Liver (tissue), 9 donors: ENCODE measurements around the gene NR3C1. TPM values are rescaled to one million over a fixed set of nuclear protein-coding genes. Genes with fewer than 3 reads are reported as not detected.

Experiments used
- DNase-seq: peaks from one replicate; pipeline ENCODE4 v3.0.0-alpha.2; 2017; ENCODE audit warnings: low spot score
- H3K27ac ChIP-seq, 2 donors: one replicate each; pipeline ENCODE4 v1.7.0; 2013; ENCODE audit warnings: inconsistent platforms in 2 of 2, low read length in 2 of 2, control low read depth in 1 of 2, low read depth in 1 of 2, mild to moderate bottlenecking in 1 of 2
- H3K27me3 ChIP-seq, 4 donors: one replicate each; pipeline versions ENCODE4 v1.6.1 to v1.7.0; 2013; ENCODE audit warnings: low read length in 3 of 4, inconsistent platforms in 1 of 4, mild to moderate bottlenecking in 1 of 4, moderate library complexity in 1 of 4; ENCODE audit not compliant: control insufficient read depth in 4 of 4, insufficient read depth in 4 of 4
- H3K36me3 ChIP-seq, 4 donors: one replicate each; pipeline versions ENCODE4 v1.6.1 to v1.7.0; 2013; ENCODE audit warnings: low read length in 3 of 4, mild to moderate bottlenecking in 3 of 4, low read depth in 1 of 4, moderate library complexity in 1 of 4; ENCODE audit not compliant: control insufficient read depth in 4 of 4, insufficient read depth in 3 of 4
- H3K4me1 ChIP-seq, 4 donors: one replicate each; pipeline versions ENCODE4 v1.6.1 to v1.7.0; 2013; ENCODE audit warnings: low read length in 3 of 4, mild to moderate bottlenecking in 3 of 4, moderate library complexity in 1 of 4; ENCODE audit not compliant: control insufficient read depth in 4 of 4, insufficient read depth in 4 of 4
- H3K4me3 ChIP-seq, 3 donors: one replicate each; pipeline versions ENCODE4 v1.6.1 to v1.7.0; 2013; ENCODE audit warnings: low read length in 3 of 3, control low read depth in 1 of 3, low read depth in 1 of 3, mild to moderate bottlenecking in 1 of 3
- H3K9ac ChIP-seq, 2 donors: one replicate each; pipeline ENCODE4 v1.7.0; 2013; ENCODE audit warnings: low read length in 2 of 2, mild to moderate bottlenecking in 2 of 2, moderate library complexity in 2 of 2, control low read depth in 1 of 2, low read depth in 1 of 2
- H3K9me3 ChIP-seq, 4 donors: one replicate each; pipeline versions ENCODE4 v1.6.1 to v1.7.0; 2013; ENCODE audit warnings: low read length in 3 of 4; ENCODE audit not compliant: control insufficient read depth in 4 of 4
- CTCF ChIP-seq: fragments of 150-350 bp; IDR thresholded peaks from 2 replicates; pipeline ENCODE4 v1.5.1; 2017; ENCODE audit warnings: improper control_type of control experiment, low read depth, low read length; ENCODE audit not compliant: missing input control
- EGR1 ChIP-seq, 2 donors: IDR thresholded peaks; 2 replicates each; pipeline ENCODE4 v1.6.1; 2016 to 2018; ENCODE audit warnings: antibody characterized with exemption in 2 of 2, low read depth in 2 of 2
- FOXA1 ChIP-seq: IDR thresholded peaks from 2 replicates; pipeline ENCODE4 v1.6.1; 2016; ENCODE audit warnings: antibody characterized with exemption
- FOXA2 ChIP-seq: IDR thresholded peaks from 2 replicates; pipeline ENCODE4 v1.6.1; 2016; ENCODE audit warnings: antibody characterized with exemption
- GABPA ChIP-seq, 2 donors: IDR thresholded peaks in 1 of 2; conservative IDR thresholded peaks in 1 of 2; 2 replicates each; pipeline ENCODE4 v1.6.1; 2016; ENCODE audit warnings: antibody characterized with exemption in 2 of 2, mild to moderate bottlenecking in 1 of 2, moderate library complexity in 1 of 2
- HNF4A ChIP-seq, 2 donors: conservative IDR thresholded peaks; 2 replicates each; pipeline ENCODE4 v1.6.1; 2016; ENCODE audit warnings: antibody characterized with exemption in 2 of 2, mild to moderate bottlenecking in 2 of 2
- JUND ChIP-seq, 2 donors: IDR thresholded peaks; 2 replicates each; pipeline ENCODE4 v1.6.1; 2016; ENCODE audit warnings: antibody characterized with exemption in 2 of 2
- NR2F2 ChIP-seq: IDR thresholded peaks from 2 replicates; pipeline ENCODE4 v1.6.1; 2016; ENCODE audit warnings: antibody characterized with exemption
- RAD21 ChIP-seq, 2 donors: IDR thresholded peaks; 2 replicates each; pipeline ENCODE4 v1.6.1; 2016; ENCODE audit warnings: antibody characterized with exemption in 2 of 2, mild to moderate bottlenecking in 2 of 2
- RXRA ChIP-seq, 2 donors: IDR thresholded peaks; 2 replicates each; pipeline ENCODE4 v1.6.1; 2017 to 2018; ENCODE audit warnings: antibody characterized with exemption in 2 of 2, mild to moderate bottlenecking in 1 of 2
- SP1 ChIP-seq: IDR thresholded peaks from 2 replicates; pipeline ENCODE4 v1.6.1; 2018; ENCODE audit warnings: antibody characterized with exemption, mild to moderate bottlenecking
- TAF1 ChIP-seq: conservative IDR thresholded peaks from 2 replicates; pipeline ENCODE4 v1.6.1; 2016; ENCODE audit warnings: antibody characterized with exemption, mild to moderate bottlenecking
- YY1 ChIP-seq: IDR thresholded peaks from 2 replicates; pipeline ENCODE4 v1.6.1; 2016; ENCODE audit warnings: antibody characterized with exemption, mild to moderate bottlenecking
- WGBS: extraction: QIAGEN DNeasy Blood & Tissue Kit; methylation state at CpG from one replicate; pipeline ENCODE4 v1.1.7; 2013; 5-methylcytosine and 5-hydroxymethylcytosine counted together
- polyA plus RNA-seq, 2 donors: library from polyadenylated mRNA; stranded (reverse) in 1 of 2; unstranded in 1 of 2; fragments of 200-250 nt in 1 of 2; fragments of >200 nt in 1 of 2; fragmentation: Nextera tagmentation in 1 of 2; extraction: Ambion mirVana in 1 of 2; gene quantifications; one replicate each; pipeline versions ENCODE4 v1.2.1 to v1.2.3, GENCODE V29; 2013 to 2015
- total RNA-seq, 2 donors: library from RNA; depleted of rRNA; stranded (reverse); fragments of >200 nt; gene quantifications; one replicate each; pipeline ENCODE4 v1.2.3, GENCODE V29; 2014
- TF ChIP-seq, protein P1 (sequence below): IDR thresholded peaks from 2 replicates; pipeline ENCODE4 v1.6.1; 2016; ENCODE audit warnings: antibody characterized with exemption
- TF ChIP-seq, protein P2 (sequence below): IDR thresholded peaks from 2 replicates; pipeline ENCODE4 v1.6.1; 2016; ENCODE audit warnings: antibody characterized with exemption
- TF ChIP-seq, protein P3 (sequence below): IDR thresholded peaks from 2 replicates; pipeline ENCODE4 v1.6.1; 2016; ENCODE audit warnings: antibody characterized with exemption, mild to moderate bottlenecking
- donor health status: healthy.
- donor health status: healthy.
- donor health status: healthy.
- donor health status: healthy.
- donor health status: healthy.

The NR3C1 gene
- total and polyA plus RNA-seq, 4 donors: 24.5 to 36.4 (median 29.0) TPM

DNA sequence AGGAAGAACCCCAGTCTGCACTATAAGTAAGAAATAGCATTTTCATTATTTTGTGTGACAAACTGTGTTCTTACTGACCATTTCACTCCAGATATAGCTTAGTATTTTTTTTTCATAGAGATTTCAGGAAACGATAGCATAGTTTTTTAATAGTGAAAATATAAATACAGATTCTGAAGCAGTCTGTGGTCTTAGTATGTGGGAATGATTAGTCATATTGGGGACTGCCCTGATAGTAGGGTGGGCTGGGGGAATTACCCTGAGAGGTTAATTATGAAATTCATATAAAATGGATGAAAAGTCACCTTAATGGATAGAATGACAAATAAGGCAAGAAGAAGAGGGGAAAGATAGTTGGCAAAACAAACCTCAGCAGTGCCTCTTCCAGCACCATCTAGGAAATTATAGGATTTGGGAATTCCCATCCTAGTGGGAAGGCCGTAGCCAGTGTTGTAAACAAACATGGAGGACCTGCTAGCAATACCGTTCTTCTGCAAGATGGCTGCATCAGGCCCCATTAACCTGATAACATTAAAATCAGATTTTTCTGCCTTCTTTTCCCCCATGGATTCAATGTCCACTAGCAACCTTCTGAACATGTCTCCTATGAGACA, 23.7 kb upstream of the NR3C1 start (continued):
- TF ChIP-seq, protein P1, sequence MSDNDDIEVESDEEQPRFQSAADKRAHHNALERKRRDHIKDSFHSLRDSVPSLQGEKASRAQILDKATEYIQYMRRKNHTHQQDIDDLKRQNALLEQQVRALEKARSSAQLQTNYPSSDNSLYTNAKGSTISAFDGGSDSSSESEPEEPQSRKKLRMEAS: no peak
- TF ChIP-seq NR2F2: no peak
- no peak for TF ChIP-seq TAF1
- TF ChIP-seq HNF4A (conservative IDR thresholded peaks at IDR 0.05): no peak
- TF ChIP-seq FOXA2: no peak
- no peak for TF ChIP-seq JUND (IDR thresholded peaks at IDR 0.05)
- TF ChIP-seq, protein P2, sequence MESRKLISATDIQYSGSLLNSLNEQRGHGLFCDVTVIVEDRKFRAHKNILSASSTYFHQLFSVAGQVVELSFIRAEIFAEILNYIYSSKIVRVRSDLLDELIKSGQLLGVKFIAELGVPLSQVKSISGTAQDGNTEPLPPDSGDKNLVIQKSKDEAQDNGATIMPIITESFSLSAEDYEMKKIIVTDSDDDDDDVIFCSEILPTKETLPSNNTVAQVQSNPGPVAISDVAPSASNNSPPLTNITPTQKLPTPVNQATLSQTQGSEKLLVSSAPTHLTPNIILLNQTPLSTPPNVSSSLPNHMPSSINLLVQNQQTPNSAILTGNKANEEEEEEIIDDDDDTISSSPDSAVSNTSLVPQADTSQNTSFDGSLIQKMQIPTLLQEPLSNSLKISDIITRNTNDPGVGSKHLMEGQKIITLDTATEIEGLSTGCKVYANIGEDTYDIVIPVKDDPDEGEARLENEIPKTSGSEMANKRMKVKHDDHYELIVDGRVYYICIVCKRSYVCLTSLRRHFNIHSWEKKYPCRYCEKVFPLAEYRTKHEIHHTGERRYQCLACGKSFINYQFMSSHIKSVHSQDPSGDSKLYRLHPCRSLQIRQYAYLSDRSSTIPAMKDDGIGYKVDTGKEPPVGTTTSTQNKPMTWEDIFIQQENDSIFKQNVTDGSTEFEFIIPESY: no peak

DNA sequence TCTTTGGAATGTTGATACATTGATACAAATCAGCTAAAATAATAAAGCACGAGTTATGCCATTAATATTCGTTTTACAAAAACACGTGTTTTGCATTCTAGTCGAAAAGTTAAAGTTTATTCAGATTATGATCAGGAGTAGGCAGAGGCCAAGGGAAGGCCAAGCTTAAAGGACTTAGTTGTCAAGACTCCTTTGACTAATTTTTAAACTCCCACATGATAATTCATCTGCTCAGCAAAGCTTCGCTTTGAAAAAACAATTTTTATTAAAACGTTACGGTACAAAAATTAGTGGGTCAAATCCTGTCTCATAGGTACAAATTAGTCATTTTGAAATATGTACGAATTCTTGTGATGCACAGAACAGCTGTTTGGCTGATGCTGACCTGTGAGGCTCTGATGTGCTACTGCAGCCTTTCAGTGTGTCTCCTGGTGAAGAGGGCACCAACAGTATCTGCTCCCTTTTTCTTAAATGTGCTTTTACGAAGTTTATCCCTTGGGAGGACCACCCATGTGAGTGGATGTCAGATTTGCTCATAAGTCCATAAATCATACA, 23.0 kb upstream of the NR3C1 start:
- Histone ChIP-seq H3K27me3 (no peaks in the 10 kb centered on the region), H3K9ac (no peak overlapping the region), H3K4me3 (no peak overlapping the region), H3K4me1 (peaks cover 0 to 18% (median 10%) of the 10 kb centered on the region in 4 donors), H3K27ac (no peak overlapping the region), H3K9me3 (no peaks in the 10 kb centered on the region), H3K36me3 (peaks cover 0 to 3% (median 0%) of the 10 kb centered on the region in 4 donors)
- WGBS: 90% methylated on average over 9 of the region's 9 CpGs
- TF ChIP-seq, protein P2: no peak
- TF ChIP-seq FOXA2 (no peak), GABPA (IDR thresholded peaks at IDR 0.05 in 1 of 2, conservative IDR thresholded peaks at IDR 0.05 in 1 of 2) (no peak), SP1 (no peak), CTCF (no peak), YY1 (no peak), FOXA1 (no peak), JUND (IDR thresholded peaks at IDR 0.05) (no peak), RAD21 (IDR thresholded peaks at IDR 0.05) (no peak), TAF1 (no peak), HNF4A (conservative IDR thresholded peaks at IDR 0.05) (no peak), RXRA (IDR thresholded peaks at IDR 0.05) (no peak), NR2F2 (no peak), EGR1 (IDR thresholded peaks at IDR 0.05; ENCODE audit: low read depth in 2 of 2) (no peak)
- TF ChIP-seq, protein P3, sequence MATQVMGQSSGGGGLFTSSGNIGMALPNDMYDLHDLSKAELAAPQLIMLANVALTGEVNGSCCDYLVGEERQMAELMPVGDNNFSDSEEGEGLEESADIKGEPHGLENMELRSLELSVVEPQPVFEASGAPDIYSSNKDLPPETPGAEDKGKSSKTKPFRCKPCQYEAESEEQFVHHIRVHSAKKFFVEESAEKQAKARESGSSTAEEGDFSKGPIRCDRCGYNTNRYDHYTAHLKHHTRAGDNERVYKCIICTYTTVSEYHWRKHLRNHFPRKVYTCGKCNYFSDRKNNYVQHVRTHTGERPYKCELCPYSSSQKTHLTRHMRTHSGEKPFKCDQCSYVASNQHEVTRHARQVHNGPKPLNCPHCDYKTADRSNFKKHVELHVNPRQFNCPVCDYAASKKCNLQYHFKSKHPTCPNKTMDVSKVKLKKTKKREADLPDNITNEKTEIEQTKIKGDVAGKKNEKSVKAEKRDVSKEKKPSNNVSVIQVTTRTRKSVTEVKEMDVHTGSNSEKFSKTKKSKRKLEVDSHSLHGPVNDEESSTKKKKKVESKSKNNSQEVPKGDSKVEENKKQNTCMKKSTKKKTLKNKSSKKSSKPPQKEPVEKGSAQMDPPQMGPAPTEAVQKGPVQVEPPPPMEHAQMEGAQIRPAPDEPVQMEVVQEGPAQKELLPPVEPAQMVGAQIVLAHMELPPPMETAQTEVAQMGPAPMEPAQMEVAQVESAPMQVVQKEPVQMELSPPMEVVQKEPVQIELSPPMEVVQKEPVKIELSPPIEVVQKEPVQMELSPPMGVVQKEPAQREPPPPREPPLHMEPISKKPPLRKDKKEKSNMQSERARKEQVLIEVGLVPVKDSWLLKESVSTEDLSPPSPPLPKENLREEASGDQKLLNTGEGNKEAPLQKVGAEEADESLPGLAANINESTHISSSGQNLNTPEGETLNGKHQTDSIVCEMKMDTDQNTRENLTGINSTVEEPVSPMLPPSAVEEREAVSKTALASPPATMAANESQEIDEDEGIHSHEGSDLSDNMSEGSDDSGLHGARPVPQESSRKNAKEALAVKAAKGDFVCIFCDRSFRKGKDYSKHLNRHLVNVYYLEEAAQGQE: no peak
- TF ChIP-seq, protein P1: no peak
- DNase-seq: no peak
